Left lung (tissue), 10 donors: ENCODE data around the gene HSD11B2. TPM values are rescaled to one million over a fixed set of nuclear protein-coding genes. Genes with fewer than 3 reads are reported as not detected.

ENCODE experiments used
- ATAC-seq: fragments of 200-7000 bp; cut with Tn5 transposase; one replicate; pipeline ENCODE4 v1.9.1; 2020; ENCODE audit warnings: moderate library complexity
- DNase-seq, 4 donors: peaks; one replicate each; pipeline ENCODE4 v3.0.0-alpha.2; 2013 to 2020
- H3K27ac ChIP-seq, 2 donors: fragments of 200-600 bp; sonication (generic) in 1 of 2; one replicate each; pipeline versions ENCODE4 v1.5.0 to v1.8.0; 2020 to 2021
- H3K27me3 ChIP-seq, 2 donors: fragments of 200-600 bp; sonication (generic) in 1 of 2; one replicate each; pipeline versions ENCODE4 v1.5.0 to v1.8.0; 2020 to 2021
- H3K36me3 ChIP-seq, 2 donors: fragments of 200-600 bp; sonication (generic) in 1 of 2; one replicate each; pipeline versions ENCODE4 v1.5.0 to v1.8.0; 2020 to 2021
- H3K4me1 ChIP-seq, 2 donors: fragments of 200-600 bp; one replicate each; pipeline ENCODE4 v1.8.0; 2021
- H3K4me3 ChIP-seq, 2 donors: fragments of 200-600 bp; sonication (generic) in 1 of 2; one replicate each; pipeline versions ENCODE4 v1.5.0 to v1.8.0; 2020 to 2021; ENCODE audit warnings: mild to moderate bottlenecking in 1 of 2
- H3K9me3 ChIP-seq, 2 donors: fragments of 200-600 bp; sonication (generic) in 1 of 2; one replicate each; pipeline versions ENCODE4 v1.5.0 to v1.8.0; 2020 to 2021
- CTCF ChIP-seq, 2 donors: fragments of 200-600 bp; sonication (generic) in 1 of 2; IDR thresholded peaks; one replicate each; pipeline versions ENCODE4 v1.5.0 to v1.8.0; 2021; ENCODE audit warnings: antibody characterized with exemption in 2 of 2
- intact Hi-C, 2 donors: fragments of 100-400 bp; cut with DNase I; formaldehyde crosslinking; loops; one replicate each; pipeline versions ENCODE4 v1.11.2 to v1.14.2; 2022
- polyA plus RNA-seq, 6 donors: library from polyadenylated mRNA; unstranded; fragments of 120-200 nt; gene quantifications; one replicate each; pipeline ENCODE4 v1.2.1, GENCODE V29; 2013; ENCODE audit not compliant: insufficient read length in 6 of 6
- total RNA-seq, 2 donors: library from RNA; stranded (reverse); fragmentation: NEBNext Ultra II Directional; extraction: Animal tissue kit (Norgen Biotek cat#: 25700); gene quantifications; one replicate each; pipeline ENCODE4 v1.2.1, GENCODE V29; 2021
- donor health status: DM: no; HTN: yes; CAD: no.
- donor health status: DM: no; HTN: no; CAD: no.

The HSD11B2 gene
- total and polyA plus RNA-seq, 8 donors: 2.5 to 81.1 (median 54.7) TPM

GRCh38 chr16:67428146-67428731, 2.7 kb upstream of the HSD11B2 start:
- Histone ChIP-seq H3K27ac (no peak overlapping the region), H3K27me3 (peaks cover 13 to 58% of the 10 kb centered on the region in 2 donors)

DNA sequence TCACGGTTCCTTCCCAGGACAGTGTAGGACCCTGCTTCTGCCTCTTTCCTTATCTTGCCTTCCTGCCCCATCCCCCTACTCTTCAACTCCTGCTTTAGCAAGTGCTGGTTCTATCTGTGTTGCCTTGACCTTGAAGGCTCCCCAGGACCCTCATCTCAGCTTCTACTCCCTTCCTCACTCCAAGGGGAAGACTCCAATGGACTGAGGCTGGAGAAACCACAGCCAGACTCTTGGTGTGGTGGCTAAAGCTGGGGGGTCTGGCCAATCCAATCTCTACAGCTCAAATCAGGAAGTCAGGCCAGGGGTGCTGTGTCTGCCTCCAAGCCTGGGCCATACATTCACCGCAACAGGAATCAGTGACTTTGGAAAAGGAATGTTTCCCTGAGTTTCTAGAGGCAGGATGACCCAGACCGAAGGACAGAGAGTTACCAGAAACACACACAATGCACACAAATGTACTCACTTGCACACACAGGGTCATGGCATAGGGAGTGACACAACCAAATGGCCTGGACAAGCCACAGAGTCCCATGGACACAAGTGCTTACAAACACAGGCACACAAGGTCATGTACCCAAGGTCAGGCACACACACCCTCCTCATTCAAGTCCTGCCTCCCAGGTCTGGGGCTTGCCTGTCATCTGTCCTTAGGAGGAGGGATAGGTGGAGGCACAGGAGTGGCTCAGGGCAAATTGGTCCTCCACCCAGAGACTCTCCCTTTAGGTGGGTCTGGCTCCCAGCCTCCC, 1.7 kb upstream of the HSD11B2 start:
- no peak for DNase-seq
- no peak for ATAC-seq
- Histone ChIP-seq H3K4me1 (peaks cover 21 to 37% of the 10 kb centered on the region in 2 donors), H3K27me3 (peaks cover 13 to 56% of the 10 kb centered on the region in 2 donors), H3K27ac (no peak overlapping the region), H3K9me3 (no peaks in the 10 kb centered on the region), H3K36me3 (no peaks in the 10 kb centered on the region), H3K4me3 (no peak overlapping the region)
- intact Hi-C loops: loop anchor here in 1 of 2 donors (5.0 kb wide), 1 partner anchor 38 kb away; no protein-coding TSS in a partner anchor
- TF ChIP-seq CTCF (IDR thresholded peaks at IDR 0.05): no peak

More at GRCh38 chr16:67428146-67428731, 2.7 kb upstream of the HSD11B2 start:
- Histone ChIP-seq H3K4me3 (no peak overlapping the region), H3K36me3 (no peaks in the 10 kb centered on the region), H3K9me3 (no peaks in the 10 kb centered on the region), H3K4me1 (peaks cover 21 to 37% of the 10 kb centered on the region in 2 donors)
- intact Hi-C loops: loop anchor here in 1 of 2 donors (5.0 kb wide), 1 partner anchor 39 kb away; no protein-coding TSS in a partner anchor
- ATAC-seq: peak; percentile 77
- peak in 3 of 4 donors; percentile 65 to 85 (median 85) for DNase-seq
- TF ChIP-seq CTCF (IDR thresholded peaks at IDR 0.05): peak; percentile 77 to 79

DNA sequence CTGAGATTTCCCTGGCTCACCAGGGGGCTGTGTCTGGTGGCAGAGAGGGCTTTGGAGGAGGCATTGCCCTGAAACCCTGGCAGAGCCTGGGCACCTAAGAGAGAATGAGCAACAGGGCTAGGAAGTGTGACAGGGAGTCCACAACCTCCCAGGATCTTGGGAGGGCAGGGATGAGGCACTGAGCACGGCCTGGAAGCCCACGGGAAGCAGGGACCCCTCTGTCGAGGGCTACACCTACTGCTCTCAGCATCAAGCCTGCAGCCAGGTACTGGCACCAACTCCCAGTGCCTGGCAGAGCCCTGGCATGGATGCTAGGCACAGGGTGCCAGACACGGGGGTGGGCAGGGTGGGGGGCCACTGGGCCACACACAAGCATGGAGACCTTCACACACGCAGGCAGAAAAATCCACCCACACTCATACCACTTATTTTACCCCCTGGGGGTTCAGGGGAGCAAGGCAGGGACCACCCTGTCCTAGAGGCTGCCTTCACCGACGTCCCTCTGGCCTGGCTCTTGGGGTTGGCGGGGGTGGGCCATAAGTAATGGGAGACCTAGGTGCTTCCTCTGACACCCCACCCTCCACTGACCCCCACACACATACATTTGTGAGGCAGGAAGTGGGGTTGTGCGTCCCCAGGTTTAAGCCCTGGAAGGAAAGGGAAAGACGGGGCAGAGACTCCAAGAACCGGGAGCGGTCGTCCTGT, 970 bp upstream of the HSD11B2 start:
- no peak for TF ChIP-seq CTCF (IDR thresholded peaks at IDR 0.05)
- Histone ChIP-seq H3K27ac (no peak overlapping the region), H3K27me3 (peaks cover 13 to 48% of the 10 kb centered on the region in 2 donors), H3K4me1 (peaks cover 21 to 41% of the 10 kb centered on the region in 2 donors), H3K9me3 (no peaks in the 10 kb centered on the region), H3K4me3 (peak overlapping the region; percentile 33 to 48), H3K36me3 (no peaks in the 10 kb centered on the region)
- intact Hi-C loops: loop anchor here in 1 of 2 donors (5.0 kb wide), 1 partner anchor 37 kb away; no protein-coding TSS in a partner anchor
- DNase-seq (no peak), ATAC-seq (no peak)

DNA sequence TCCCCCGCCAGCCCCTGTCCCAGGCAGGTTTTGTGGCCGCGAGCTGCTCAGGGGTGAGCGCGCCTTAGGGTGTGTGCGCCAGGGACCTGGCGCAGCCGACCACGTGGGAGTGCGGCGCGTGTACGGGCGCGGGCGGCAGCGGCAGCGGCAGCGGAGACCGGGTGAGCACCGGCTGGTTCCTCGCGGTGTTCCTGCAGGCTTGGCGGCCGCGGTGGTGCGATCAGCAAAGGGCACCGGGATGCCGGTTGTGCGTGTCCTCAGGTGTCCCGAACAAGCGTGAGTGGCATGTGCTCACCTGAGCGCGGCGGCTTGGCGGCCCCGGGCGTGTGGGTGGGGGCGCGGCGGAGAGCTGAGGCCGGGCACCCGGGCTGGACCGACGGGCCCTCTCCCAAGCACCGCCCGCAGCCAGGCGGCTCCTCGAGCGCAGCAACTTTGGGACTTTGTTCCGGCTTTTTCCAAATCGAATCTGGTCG, 381 bp upstream of the HSD11B2 start:
- H3K27ac ChIP-seq: no peak overlapping the region
- peak in 1 of 4 donors; percentile 84 for DNase-seq

More for the DNA sequence above, 381 bp upstream of the HSD11B2 start:
- ATAC-seq: peak; percentile 39
- Histone ChIP-seq H3K27me3 (peaks cover 13 to 46% of the 10 kb centered on the region in 2 donors), H3K36me3 (peaks cover 0 to 3% of the 10 kb centered on the region in 2 donors), H3K4me3 (peak overlapping the region; percentile 33 to 48), H3K9me3 (no peaks in the 10 kb centered on the region), H3K4me1 (peaks cover 21 to 45% of the 10 kb centered on the region in 2 donors)
- intact Hi-C loops: no loop called here
- TF ChIP-seq CTCF (IDR thresholded peaks at IDR 0.05): no peak
